Measurements from ENCODE around the gene TYK2. TPM values are rescaled to one million over a fixed set of nuclear protein-coding genes. Genes with fewer than 3 reads are reported as not detected.

TYK2 gene
- total and polyA plus RNA-seq, 2 of the 13 experiments (the other 11 are each of a cell fraction or from before 2014, with no cell fraction given) = 38.8 to 60.1 TPM

GRCh38 chr19:10417541-10418234 lies 37.3 kb upstream of the TYK2 start:
- Histone ChIP-seq H3K9ac (ENCODE audit: insufficient read depth, low read depth, low read length) (no peak overlapping the region), H4K20me1 (ENCODE audit: insufficient read depth, low read length) (no peaks in the 10 kb centered on the region; the same call in 1 of the 2 replicates), H3K36me3 (replicated peaks in 1 of 2; ENCODE audit: control insufficient read depth in 1 of 2, insufficient read depth in 2 of 2, low read length in 2 of 2) (no peaks in the 10 kb centered on the region), H3K27me3 (ENCODE audit: control insufficient read depth in 1 of 2, insufficient read depth in 2 of 2, low read length in 2 of 2) (peaks cover 18 to 55% of the 10 kb centered on the region in 2 experiments), H3K4me3 (replicated peaks in 1 of 3; ENCODE audit: insufficient read depth in 1 of 3, low read depth in 2 of 3, low read length in 3 of 3) (no peak overlapping the region; a peak in 1 of 6 replicates), H2AFZ (ENCODE audit: low read length) (no peak overlapping the region), H3K4me2 (ENCODE audit: low read depth, low read length) (no peak overlapping the region), H3K27ac (ENCODE audit: extremely low read length, insufficient read depth, low read length) (no peak overlapping the region), H3K9me3 (ENCODE audit: low read length) (peaks cover 4% of the 10 kb centered on the region; the same call in 1 of the 2 replicates), H3K79me2 (ENCODE audit: insufficient read depth, low read length) (no peaks in the 10 kb centered on the region), H3K4me1 (ENCODE audit: insufficient read depth, low read length) (peaks cover 39% of the 10 kb centered on the region)
- DNase-seq (ENCODE audit: low spot score) (no peak), FAIRE-seq (no peak), ATAC-seq (no peak)
- no peak for TF ChIP-seq SOX5 (CRISPR knock-in tag; IDR thresholded peaks at IDR 0.05; ENCODE audit: borderline replicate concordance)
- TF ChIP-seq MYNN (CRISPR knock-in tag; IDR thresholded peaks at IDR 0.05; ENCODE audit: low read depth) = no peak
- TF ChIP-seq ZNF253 (CRISPR knock-in tag; IDR thresholded peaks at IDR 0.05; ENCODE audit: borderline replicate concordance) = no peak
- no peak for TF ChIP-seq ETV5 (CRISPR knock-in tag; IDR thresholded peaks at IDR 0.05; ENCODE audit: borderline replicate concordance)
- TF ChIP-seq KDM6A (CRISPR knock-in tag; IDR thresholded peaks at IDR 0.05; ENCODE audit: low read depth) = no peak
- no peak for TF ChIP-seq IRF1 (CRISPR knock-in tag; IDR thresholded peaks at IDR 0.05; ENCODE audit: low read depth)
- TF ChIP-seq ZNF552 (CRISPR knock-in tag; IDR thresholded peaks at IDR 0.05; ENCODE audit: borderline replicate concordance) = no peak
- TF ChIP-seq ZNF343 (CRISPR knock-in tag; IDR thresholded peaks at IDR 0.05) = no peak
- no peak for TF ChIP-seq MLLT10 (CRISPR knock-in tag; IDR thresholded peaks at IDR 0.05)
- TF ChIP-seq PPARG (CRISPR knock-in tag; conservative IDR thresholded peaks at IDR 0.05) = no peak
- TF ChIP-seq KMT2A (CRISPR knock-in tag; IDR thresholded peaks at IDR 0.05) = no peak
- no peak for TF ChIP-seq ZNF563 (CRISPR knock-in tag; IDR thresholded peaks at IDR 0.05)
- no peak for TF ChIP-seq ZNF597 (CRISPR knock-in tag; IDR thresholded peaks at IDR 0.05)
- in situ Hi-C loops (cut with HindIII; ENCODE audit: extremely low pct_ligation_motif_present, low pct_unique_long_range_greater_than_20kb) (no loop called here), intact Hi-C loops (cut with micrococcal nuclease; ENCODE audit: unreplicated experiment) (no loop called here)
- CTCF ChIA-PET (ENCODE audit: low intra/inter-chr PET ratio, low total read pairs) = interaction anchor here (3.1 kb wide), 1 partner anchor 14 kb away, joined by 37 read pairs; the partner anchor contains the start of gene CDC37
- 9% methylated on average over 4 of the region's 30 CpGs for WGBS (ENCODE audit: low lambda C conversion rate)
- no TSS peak for BruUV-seq (replicated peaks)
- POLR2A ChIA-PET = interaction anchor here (1.0 to 1.8 kb wide), 3 partner anchors 14 to 147 kb away, joined by 3 to 12 read pairs (median 3); partner anchors contain the start of genes CDC37 and ICAM1
